ENCODE results near the gene CNR1.

The CNR1 gene

DNA sequence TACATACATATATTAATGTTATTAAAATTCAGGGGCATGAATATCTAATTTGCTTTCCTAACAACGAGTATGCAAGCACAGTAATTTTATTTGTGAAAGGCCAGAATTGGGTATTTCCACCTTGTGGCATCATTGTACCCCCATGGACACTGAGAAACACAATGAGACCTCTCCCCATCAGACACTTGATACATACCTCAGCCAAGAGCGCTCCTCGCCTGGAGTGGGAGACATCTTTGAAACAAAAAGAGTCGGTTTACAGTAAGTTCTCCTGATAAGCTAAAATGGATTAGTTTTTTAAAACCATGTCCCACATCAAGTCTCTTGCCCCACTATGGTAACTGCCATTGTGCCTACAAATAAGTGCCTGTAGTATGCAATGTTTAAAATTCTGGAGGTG, 2.1 kb downstream of the CNR1 start:
- no peak for TF ChIP-seq CTCF (IDR thresholded peaks at IDR 0.05)
- no peak for TF ChIP-seq ZFX (IDR thresholded peaks at IDR 0.05; ENCODE audit: borderline replicate concordance)
- H3K27ac ChIP-seq: no peak overlapping the region

GRCh38 chr6:88163616-88164015, 2.5 kb downstream of the CNR1 start:
- H3K27ac ChIP-seq: no peak overlapping the region
- TF ChIP-seq ZFX (IDR thresholded peaks at IDR 0.05; ENCODE audit: borderline replicate concordance) (no peak), CTCF (IDR thresholded peaks at IDR 0.05) (no peak)

DNA sequence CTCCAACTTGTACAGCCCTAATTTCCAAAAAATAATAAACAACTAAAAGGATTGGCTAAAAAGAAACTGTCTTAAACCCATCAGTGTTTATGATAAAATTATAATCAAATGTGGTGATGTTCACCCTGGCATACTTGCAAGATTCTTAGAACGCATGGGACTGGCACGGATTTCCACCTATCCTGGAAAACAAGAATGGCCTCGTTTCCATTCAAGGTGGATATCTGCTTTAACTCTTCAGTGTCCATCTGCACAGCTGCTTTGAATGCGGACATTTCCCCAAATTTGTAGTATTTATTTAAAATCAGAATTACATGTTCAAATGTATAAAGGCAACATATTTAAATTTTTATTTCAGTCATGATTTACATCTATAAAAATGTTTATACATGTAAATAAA, 4.2 kb downstream of the CNR1 start:
- no peak overlapping the region for H3K27ac ChIP-seq
- TF ChIP-seq ZFX (IDR thresholded peaks at IDR 0.05; ENCODE audit: borderline replicate concordance) (no peak), CTCF (IDR thresholded peaks at IDR 0.05) (no peak)

- no peak overlapping the region for H3K27ac ChIP-seq
- TF ChIP-seq CTCF (IDR thresholded peaks at IDR 0.05) (no peak), ZFX (IDR thresholded peaks at IDR 0.05; ENCODE audit: borderline replicate concordance) (no peak)
Observed at GRCh38 chr6:88157106-88157505, 9.0 kb downstream of the CNR1 start.

DNA sequence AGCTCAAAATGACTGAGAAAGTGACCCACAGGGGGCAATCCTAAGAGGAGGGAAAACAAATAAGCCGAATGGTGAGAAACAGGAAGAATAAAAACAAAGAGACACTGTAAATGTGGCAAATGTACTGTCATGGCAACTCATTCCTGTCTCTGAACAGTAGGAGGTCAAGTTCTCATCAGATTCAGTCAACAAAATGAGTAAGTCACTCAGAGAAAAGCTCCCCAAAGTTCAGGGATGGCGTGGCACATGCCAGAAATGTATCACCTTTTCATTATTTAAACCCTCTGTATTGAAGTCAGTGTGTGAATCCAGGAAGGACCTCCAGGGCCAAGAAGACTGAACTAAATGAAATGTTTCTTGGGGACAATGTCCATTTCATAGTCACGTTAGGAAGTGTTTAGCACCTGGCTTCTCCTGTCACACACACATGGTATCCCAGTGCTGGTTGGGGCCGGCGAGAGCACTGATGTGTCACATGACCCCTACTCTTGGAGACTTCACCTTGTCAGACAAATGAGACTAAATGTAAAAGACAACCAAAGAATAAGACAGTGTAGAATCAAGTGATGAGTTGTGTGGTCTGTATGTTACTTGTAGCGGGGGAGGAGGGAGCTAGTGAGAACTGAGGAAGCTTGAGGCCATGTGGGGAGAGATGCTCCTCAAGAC, 20.7 kb downstream of the CNR1 start:
- no peak overlapping the region for H3K27ac ChIP-seq
- TF ChIP-seq CTCF (IDR thresholded peaks at IDR 0.05) (no peak), ZFX (IDR thresholded peaks at IDR 0.05; ENCODE audit: borderline replicate concordance) (no peak)

- H3K27ac ChIP-seq: no peak overlapping the region
- TF ChIP-seq CTCF (IDR thresholded peaks at IDR 0.05) (no peak), ZFX (IDR thresholded peaks at IDR 0.05; ENCODE audit: borderline replicate concordance) (no peak)
Observed at GRCh38 chr6:88144637-88145297, 21.4 kb downstream of the CNR1 start.

GRCh38 chr6:88143421-88144157, 22.6 kb downstream of the CNR1 start:
- no peak overlapping the region for H3K27ac ChIP-seq
- TF ChIP-seq CTCF (IDR thresholded peaks at IDR 0.05): no peak
- TF ChIP-seq ZFX (IDR thresholded peaks at IDR 0.05; ENCODE audit: borderline replicate concordance): no peak

Data from 22Rv1 (cell line).